GM12864 (cell line): ENCODE measurements around the gene FXN.

Experiments
- DNase-seq: peaks from one replicate; pipeline ENCODE4 v3.0.0-alpha.2; 2011; ENCODE audit warnings: low read depth
- H3K4me3 ChIP-seq: 2 replicates; pipeline ENCODE4 v1.5.1; 2011; ENCODE audit warnings: mild to moderate bottlenecking, low read depth, low read length, control low read depth
- TF ChIP-seq, protein P1 (sequence below): IDR thresholded peaks from 2 replicates; pipeline ENCODE4 v1.5.1; 2011; ENCODE audit warnings: low read depth, mild to moderate bottlenecking, moderate library complexity, low read length, control low read depth, inconsistent platforms; ENCODE audit errors: missing control alignments

Gene FXN

DNA sequence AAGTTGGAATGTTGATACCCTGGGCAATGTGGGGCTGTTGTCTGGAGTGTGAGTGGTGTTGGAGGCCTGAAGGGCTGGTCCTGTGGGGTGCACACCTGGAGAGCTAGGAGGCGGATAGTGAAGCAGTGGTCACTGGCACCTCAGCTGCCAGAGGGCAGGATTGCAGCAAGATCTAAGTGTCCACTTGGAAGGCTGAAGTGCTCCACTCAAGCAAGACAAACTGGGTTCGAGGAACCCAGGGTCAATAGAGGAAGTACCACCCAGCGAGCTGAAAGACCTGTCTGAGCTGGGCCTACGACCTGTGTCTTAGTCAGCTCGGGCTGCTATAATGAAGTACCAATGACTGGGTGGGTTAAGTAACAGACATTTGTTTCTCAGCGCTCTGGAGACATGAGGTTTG lies 98.9 kb downstream of the FXN start:
- DNase-seq = no peak

DNA sequence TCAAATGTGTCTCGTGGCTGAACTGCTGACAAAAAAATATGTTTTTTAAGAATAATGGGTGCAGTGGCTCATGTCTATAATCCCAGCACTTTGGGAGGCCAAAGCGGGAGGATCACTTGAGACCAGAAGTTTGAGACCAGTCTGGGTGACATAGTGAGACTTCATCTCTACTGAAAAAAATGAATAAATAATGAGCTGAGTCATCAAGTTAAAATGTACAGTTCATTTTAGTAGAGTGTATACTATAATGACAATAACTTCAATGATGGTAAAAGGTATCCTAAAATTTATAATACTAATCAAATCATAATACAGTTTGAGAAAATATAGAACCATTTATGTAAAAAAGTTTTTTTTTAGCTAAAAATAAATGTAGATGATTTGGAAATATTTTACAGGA lies 100.6 kb downstream of the FXN start:
- TF ChIP-seq, protein P1, sequence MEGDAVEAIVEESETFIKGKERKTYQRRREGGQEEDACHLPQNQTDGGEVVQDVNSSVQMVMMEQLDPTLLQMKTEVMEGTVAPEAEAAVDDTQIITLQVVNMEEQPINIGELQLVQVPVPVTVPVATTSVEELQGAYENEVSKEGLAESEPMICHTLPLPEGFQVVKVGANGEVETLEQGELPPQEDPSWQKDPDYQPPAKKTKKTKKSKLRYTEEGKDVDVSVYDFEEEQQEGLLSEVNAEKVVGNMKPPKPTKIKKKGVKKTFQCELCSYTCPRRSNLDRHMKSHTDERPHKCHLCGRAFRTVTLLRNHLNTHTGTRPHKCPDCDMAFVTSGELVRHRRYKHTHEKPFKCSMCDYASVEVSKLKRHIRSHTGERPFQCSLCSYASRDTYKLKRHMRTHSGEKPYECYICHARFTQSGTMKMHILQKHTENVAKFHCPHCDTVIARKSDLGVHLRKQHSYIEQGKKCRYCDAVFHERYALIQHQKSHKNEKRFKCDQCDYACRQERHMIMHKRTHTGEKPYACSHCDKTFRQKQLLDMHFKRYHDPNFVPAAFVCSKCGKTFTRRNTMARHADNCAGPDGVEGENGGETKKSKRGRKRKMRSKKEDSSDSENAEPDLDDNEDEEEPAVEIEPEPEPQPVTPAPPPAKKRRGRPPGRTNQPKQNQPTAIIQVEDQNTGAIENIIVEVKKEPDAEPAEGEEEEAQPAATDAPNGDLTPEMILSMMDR = no peak
- no peak for DNase-seq
- no peak overlapping the region for H3K4me3 ChIP-seq

More for the DNA sequence above, 98.9 kb downstream of the FXN start:
- no peak overlapping the region for H3K4me3 ChIP-seq
- TF ChIP-seq, protein P1 = no peak

DNA sequence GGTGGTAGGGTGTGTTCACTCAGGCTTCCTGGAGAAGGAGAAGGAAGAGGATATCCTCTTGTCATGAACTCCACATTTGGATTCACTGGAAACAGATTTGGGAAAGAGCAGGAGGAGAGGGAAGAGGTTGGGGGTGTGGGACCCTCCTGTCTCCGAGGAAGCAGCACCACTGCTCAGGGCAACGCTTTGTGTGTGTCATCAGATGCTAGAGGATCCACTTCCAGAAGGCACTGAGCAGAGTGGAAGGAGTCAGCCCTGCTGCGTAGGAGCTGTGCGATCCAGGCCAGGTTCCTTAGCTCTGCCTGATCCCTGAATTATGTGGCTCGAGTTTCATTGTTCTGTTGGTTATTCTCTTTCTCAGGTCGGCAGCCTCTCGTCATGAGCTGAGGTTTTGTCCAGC lies 101.2 kb downstream of the FXN start:
- no peak for DNase-seq
- TF ChIP-seq, protein P1 = no peak
- H3K4me3 ChIP-seq = no peak overlapping the region

DNA sequence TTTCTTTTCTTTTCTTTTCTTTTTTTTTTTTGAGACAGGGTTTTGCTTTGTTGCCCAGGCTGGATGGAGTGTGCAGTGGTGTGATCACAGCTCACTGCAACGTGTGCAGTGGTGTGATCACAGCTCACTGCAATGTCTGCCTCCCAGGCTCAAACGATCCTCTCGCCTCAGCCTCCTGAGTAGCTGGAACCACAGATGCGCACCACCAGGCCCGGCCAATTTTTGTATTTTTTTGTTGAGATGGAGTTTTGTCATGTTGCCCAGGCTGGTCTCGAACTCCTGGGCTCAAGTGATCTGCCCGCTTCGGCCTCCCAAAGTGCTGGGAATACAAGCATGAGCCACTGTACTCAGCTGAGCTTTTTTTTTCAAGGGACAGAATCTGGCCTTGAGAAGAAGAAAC lies 101.8 kb downstream of the FXN start:
- H3K4me3 ChIP-seq = no peak overlapping the region
- no peak for DNase-seq
- TF ChIP-seq, protein P1 = no peak

DNA sequence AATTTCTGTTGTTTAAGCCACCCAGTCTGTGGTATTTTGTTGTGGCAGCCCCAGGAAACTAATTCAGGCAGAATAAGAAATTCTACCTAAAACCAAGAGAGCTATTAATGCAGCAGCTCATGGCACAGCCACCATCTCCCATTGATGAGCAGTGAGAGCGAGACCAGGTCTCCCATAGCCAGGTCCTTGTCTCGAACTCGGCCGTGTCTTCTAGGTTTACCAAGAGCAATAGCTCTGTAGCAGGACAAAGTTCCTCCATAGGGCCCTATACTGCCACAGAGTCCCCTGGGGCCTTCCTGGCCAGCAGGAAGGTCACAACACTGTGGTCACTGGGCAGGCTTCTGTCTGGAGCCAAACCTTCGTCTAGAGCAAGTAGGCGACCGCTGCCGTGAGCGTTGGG lies 104.0 kb downstream of the FXN start:
- no peak overlapping the region for H3K4me3 ChIP-seq
- no peak for DNase-seq
- TF ChIP-seq, protein P1 = no peak

DNA sequence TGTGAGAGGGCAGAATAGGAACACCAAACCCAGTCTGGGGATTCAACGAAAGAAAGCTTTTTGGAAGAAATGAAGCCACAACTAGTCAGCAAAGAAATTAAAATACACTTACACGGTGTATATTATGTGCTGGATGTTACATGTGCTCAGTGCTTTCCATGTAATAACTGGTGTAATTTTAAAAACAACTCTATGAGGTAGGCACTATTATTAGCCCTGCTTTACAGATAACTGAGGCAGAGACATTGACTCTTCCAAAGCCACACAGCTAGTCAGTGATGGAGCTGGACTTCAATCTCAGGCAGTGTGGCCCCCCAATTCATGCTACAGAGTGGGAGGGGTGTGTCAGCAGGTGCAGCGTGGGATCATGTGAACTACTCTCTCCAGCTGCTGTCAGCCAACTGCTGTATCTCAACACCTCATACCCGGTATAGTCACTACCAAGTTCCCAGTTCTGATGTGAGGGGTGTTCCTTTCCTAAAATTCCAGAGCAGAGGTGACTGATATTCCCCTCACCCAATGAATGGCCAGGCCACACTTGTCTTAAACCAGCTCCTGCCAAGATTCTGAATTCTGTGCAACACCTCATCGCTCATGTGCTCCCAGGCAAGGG lies 104.7 kb downstream of the FXN start:
- no peak overlapping the region for H3K4me3 ChIP-seq
- no peak for DNase-seq
- TF ChIP-seq, protein P1 = no peak

DNA sequence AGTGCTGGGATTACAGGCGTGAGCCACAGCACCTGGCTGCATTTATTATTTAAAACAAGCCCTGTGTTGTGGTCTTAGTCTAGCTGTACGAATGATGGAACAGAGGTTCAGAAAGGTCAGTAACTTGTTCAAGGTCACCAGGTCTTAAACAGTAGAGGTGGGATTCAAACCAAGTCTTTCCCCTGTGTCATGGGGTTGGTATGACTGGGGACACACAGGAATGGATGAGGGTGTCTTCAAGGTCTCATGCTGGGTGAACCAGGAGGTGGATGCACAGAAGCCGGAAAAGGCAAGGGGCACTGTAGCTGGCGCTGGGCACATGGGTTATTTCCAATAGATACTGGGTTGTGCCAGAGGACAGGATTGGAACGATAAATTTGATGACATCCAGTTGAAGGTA lies 106.3 kb downstream of the FXN start:
- TF ChIP-seq, protein P1 = no peak
- DNase-seq = no peak
- no peak overlapping the region for H3K4me3 ChIP-seq
